ENCODE results near the gene AFG1L. TPM values are rescaled to one million over a fixed set of nuclear protein-coding genes. Genes with fewer than 3 reads are reported as not detected.
"Not testable (repeated sequence)": the region's sequence is repeated elsewhere in the genome, so short reads cannot be mapped to it uniquely, and the experiment has no call there.

AFG1L gene
- total RNA-seq, 2 experiments from 2014 or later: 5.3 to 6.3 TPM

DNA sequence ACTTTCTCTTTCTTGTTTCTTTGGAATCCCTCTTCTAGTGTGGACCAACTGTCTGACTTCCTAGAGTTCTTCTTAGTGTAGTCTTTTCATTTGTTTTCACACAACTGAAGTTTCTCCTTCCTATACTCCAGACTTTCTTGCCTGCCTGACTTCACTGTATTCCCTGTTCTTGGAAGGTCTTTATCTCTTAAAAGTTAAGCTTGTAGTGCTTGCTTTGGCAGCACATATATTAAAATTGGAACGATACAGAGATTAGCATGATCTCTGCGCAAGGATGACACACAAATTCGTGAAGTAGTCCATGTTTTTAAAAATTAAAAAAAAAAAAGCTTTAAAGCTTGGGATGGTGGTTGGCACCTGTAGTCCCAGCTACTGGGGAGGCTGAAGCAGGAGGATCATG, 2.3 kb upstream of the AFG1L start:
- H3K27ac Mint-ChIP-seq; H3K36me3 Mint-ChIP-seq; H3K27me3 Mint-ChIP-seq; POLR2A ChIA-PET; DNase-seq; intact Hi-C loops (cut with micrococcal nuclease); H3K4me3 Mint-ChIP-seq; H3K9me3 Mint-ChIP-seq: not testable (repeated sequence)
- peaks cover 10% of the 10 kb centered on the region for H3K4me1 Mint-ChIP-seq (ENCODE audit: low read depth)
- CTCF ChIA-PET: interaction anchor here (0.7 kb wide), 1 partner anchor 340 kb away, joined by 3 read pairs; no protein-coding TSS in a partner anchor

DNA sequence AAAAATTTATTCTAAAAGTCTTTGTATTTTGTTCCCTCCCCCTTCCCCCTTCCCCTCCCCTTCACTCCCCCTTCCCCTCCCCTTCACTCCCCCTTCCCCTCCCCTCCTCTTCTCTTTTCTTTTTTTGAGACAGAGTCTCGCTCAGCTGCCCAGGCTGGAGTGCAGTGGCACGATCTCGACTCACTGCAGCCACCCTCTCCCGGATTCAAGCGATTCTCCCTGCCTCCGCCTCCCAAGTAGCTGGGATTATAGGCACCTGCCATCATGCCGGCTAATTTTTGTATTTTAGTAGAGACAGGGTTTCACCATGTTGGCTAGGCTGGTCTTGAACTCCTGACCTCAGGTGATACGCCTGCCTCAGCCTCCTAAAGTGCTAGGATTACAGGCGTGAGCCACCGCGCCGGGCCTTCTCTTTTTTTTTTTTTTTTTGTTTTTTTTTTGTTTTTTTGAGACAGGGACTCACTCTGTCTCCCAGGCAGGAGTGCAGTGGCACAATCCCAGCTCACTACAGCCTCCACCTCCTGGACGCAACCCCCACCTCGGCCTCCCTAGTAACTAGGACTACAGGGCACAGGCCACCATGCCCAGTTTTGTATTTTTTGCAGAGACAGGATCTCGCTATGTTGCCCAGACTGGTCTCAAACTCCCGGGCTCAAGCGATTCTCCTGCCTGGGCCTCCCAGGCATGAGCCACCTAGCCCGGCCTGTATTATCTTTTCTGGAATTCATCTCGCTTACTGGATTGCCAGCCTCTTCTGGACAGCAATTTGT, 1.1 kb upstream of the AFG1L start:
- intact Hi-C loops (cut with micrococcal nuclease): loop anchor here (1.0 kb wide), 1 partner anchor 32 kb away; the partner anchor contains the start of gene SNX3
- Mint-ChIP-seq H3K36me3 (peaks cover 4% of the 10 kb centered on the region), H3K9me3 (no peaks in the 10 kb centered on the region), H3K4me3 (peak overlapping the region; percentile 94), H3K27me3 (no peaks in the 10 kb centered on the region), H3K27ac (peak overlapping the region; percentile 98), H3K4me1 (ENCODE audit: low read depth) (peaks cover 13% of the 10 kb centered on the region)
- POLR2A ChIA-PET: interaction anchor here (3.7 kb wide), 1 partner anchor 32 kb away, joined by 26 read pairs; the partner anchor contains the start of gene SNX3
- no peak for DNase-seq
- CTCF ChIA-PET: no interaction called here

DNA sequence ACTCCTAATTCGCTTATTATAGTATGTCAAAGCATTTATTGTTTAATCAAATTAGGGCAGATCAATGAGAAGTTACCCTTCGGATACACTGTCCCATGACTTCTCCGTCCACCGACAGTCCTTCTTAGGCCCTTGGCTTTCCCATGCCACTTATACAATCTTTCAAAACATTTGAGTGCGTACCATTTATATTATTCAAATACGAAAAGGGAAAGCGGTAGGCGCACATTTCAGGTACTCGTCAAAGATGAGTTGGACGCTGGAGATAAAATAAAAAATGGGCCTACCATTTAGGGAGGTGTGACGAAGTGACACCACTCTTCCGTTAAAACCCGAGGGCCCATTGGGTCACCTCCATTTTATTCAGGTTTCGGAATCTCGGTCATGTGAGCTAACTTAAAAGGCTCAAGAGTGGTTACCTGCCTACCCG, 542 bp upstream of the AFG1L start:
- peak overlapping the region; percentile 98 for H3K27ac Mint-ChIP-seq
- H3K4me1 Mint-ChIP-seq (ENCODE audit: low read depth): peaks cover 16% of the 10 kb centered on the region
- no peaks in the 10 kb centered on the region for H3K9me3 Mint-ChIP-seq
- H3K36me3 Mint-ChIP-seq: peaks cover 4% of the 10 kb centered on the region
- no peaks in the 10 kb centered on the region for H3K27me3 Mint-ChIP-seq
- H3K4me3 Mint-ChIP-seq: peak overlapping the region; percentile 94
- intact Hi-C loops (cut with micrococcal nuclease): loop anchor here (1.0 kb wide), 1 partner anchor 33 kb away; the partner anchor contains the start of gene SNX3
- no peak for DNase-seq
- POLR2A ChIA-PET: interaction anchor here (3.7 kb wide), 1 partner anchor 33 kb away, joined by 26 read pairs; the partner anchor contains the start of gene SNX3
- CTCF ChIA-PET: interaction anchor here (1.0 kb wide), 1 partner anchor 33 kb away, joined by 4 read pairs; the partner anchor contains the start of gene SNX3

DNA sequence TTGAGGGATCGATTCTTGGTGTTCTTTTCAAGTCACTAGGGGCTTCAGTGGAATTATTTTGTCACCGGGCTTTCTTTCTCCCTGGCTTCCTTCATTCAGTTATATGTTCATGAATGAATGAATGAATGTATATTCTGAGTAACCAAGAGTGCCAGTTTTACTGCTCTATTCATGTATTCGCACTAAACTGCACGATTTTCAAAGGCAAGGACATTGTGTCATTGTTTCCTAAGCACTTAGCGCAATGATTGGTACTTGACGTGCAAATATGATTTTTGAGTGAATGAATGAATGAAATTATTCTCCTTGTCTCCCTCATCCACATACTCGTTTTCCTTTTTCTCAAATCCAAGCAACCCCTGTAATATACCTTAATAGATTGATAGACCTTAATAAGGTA, 822 bp downstream of the AFG1L start:
- ChIA-PET CTCF (interaction anchor here (1.6 kb wide), 1 partner anchor 35 kb away, joined by 4 read pairs; the partner anchor contains the start of gene SNX3), POLR2A (interaction anchor here (3.7 kb wide), 1 partner anchor 34 kb away, joined by 26 read pairs; the partner anchor contains the start of gene SNX3)
- no peaks in the 10 kb centered on the region for H3K27me3 Mint-ChIP-seq
- peak overlapping the region; percentile 94 for H3K4me3 Mint-ChIP-seq
- H3K36me3 Mint-ChIP-seq: peaks cover 4% of the 10 kb centered on the region
- H3K9me3 Mint-ChIP-seq: no peaks in the 10 kb centered on the region
- H3K4me1 Mint-ChIP-seq (ENCODE audit: low read depth): peaks cover 18% of the 10 kb centered on the region
- no peak for DNase-seq
- intact Hi-C loops (cut with micrococcal nuclease): loop anchor here (1.0 to 5.0 kb wide), 3 partner anchors 128 to 221 kb away; partner anchors contain the start of genes NR2E1 and OSTM1
- peak overlapping the region; percentile 98 for H3K27ac Mint-ChIP-seq

DNA sequence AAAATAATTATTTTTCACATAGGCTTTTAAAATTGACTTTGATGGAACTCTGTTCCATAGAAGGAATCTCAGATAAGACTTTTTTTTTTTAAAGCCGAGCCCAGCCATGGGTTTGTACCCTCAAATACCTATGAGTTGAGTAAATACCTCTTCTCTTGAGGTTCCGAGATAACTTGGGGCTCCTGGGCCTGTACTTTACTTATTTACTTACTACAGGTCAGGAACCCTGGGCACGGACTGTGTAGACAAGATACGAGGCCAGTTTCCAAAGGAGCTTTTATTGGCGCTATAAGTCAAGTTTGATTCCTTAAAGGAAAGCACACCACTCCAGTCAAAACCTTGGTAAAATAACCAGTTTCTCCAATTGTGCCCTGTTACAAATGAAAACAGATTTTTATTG, 7.5 kb downstream of the AFG1L start:
- CTCF ChIA-PET: no interaction called here

DNA sequence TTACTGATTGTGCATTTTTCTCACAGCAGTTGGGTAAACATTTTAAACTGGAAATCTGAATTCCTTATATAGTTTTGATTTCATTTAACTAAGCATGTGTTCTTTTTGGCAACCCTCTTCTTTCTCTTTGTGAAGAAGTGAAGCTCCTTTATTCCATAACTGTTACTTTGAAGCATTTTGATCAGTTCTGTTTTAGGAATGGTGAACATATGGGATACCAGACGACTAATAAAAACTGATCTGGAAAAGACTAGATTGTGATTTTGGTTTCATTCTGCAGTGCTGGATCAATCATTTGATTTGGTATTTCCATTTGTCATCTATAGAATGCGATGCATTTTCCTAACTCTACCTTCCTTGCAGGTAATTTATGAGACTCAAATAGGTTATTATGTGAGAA, 9.8 kb downstream of the AFG1L start:
- no peak for DNase-seq
- H3K36me3 Mint-ChIP-seq: no peaks in the 10 kb centered on the region
- POLR2A ChIA-PET: no interaction called here

More for the DNA sequence above, 7.5 kb downstream of the AFG1L start:
- peaks cover 8% of the 10 kb centered on the region for H3K4me1 Mint-ChIP-seq (ENCODE audit: low read depth)
- no peaks in the 10 kb centered on the region for H3K36me3 Mint-ChIP-seq
- no peak overlapping the region for H3K4me3 Mint-ChIP-seq
- POLR2A ChIA-PET: no interaction called here
- intact Hi-C loops (cut with micrococcal nuclease): no loop called here
- H3K9me3 Mint-ChIP-seq: no peaks in the 10 kb centered on the region
- no peaks in the 10 kb centered on the region for H3K27me3 Mint-ChIP-seq
- DNase-seq: no peak
- H3K27ac Mint-ChIP-seq: no peak overlapping the region

DNA sequence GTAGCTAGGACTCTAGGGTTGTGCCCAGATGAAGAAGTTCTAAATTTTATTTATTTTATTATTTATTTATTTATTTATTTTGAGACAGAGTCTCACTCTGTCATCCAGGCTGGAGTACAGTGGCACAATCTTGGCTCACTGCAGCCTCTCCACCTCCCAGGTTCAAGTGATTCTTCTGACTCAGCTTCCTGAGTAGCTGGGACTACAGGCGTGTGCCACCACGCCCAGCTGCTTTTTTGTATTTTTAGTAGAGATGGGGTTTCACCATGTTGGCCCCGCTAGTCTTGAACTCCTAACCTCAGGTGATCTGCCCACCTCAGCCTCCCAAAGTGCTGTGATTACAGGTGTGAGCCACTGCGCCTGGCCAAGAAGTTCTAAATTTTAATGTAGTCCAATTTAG, 13.8 kb downstream of the AFG1L start:
- H3K36me3 Mint-ChIP-seq; intact Hi-C loops (cut with micrococcal nuclease); CTCF ChIA-PET; DNase-seq; POLR2A ChIA-PET; H3K27ac Mint-ChIP-seq; H3K4me3 Mint-ChIP-seq; H3K9me3 Mint-ChIP-seq; H3K27me3 Mint-ChIP-seq; H3K4me1 Mint-ChIP-seq (ENCODE audit: low read depth): not testable (repeated sequence)

More for the DNA sequence above, 9.8 kb downstream of the AFG1L start:
- Mint-ChIP-seq H3K27me3 (no peaks in the 10 kb centered on the region), H3K4me3 (no peak overlapping the region), H3K4me1 (ENCODE audit: low read depth) (no peaks in the 10 kb centered on the region), H3K27ac (no peak overlapping the region), H3K9me3 (no peaks in the 10 kb centered on the region)
- intact Hi-C loops (cut with micrococcal nuclease): no loop called here
- CTCF ChIA-PET: no interaction called here

DNA sequence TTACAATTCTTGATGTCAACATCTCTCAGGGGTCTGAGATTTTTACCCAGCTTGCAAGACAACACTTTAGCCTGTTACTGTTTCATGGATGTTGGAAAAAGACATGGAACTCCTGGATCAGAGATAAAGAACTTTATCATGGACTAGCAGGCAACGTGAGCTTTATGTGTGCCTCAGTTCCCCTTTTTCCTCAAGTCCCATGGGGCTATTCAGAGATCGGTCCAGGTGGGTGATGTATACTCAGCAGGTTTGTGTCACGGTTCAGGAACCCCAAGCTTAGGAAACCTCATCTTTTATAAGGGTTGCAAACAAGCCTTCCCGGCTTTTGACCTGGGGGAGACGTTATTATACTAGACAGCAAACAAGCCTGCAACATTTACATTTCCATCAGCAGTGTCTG, 15.0 kb downstream of the AFG1L start:
- ChIA-PET CTCF (no interaction called here), POLR2A (no interaction called here)
- no peak overlapping the region for H3K4me3 Mint-ChIP-seq
- no peaks in the 10 kb centered on the region for H3K36me3 Mint-ChIP-seq
- no peak overlapping the region for H3K27ac Mint-ChIP-seq
- H3K4me1 Mint-ChIP-seq (ENCODE audit: low read depth): no peaks in the 10 kb centered on the region
- H3K9me3 Mint-ChIP-seq: no peaks in the 10 kb centered on the region
- no peaks in the 10 kb centered on the region for H3K27me3 Mint-ChIP-seq
- intact Hi-C loops (cut with micrococcal nuclease): no loop called here
- DNase-seq: no peak

DNA sequence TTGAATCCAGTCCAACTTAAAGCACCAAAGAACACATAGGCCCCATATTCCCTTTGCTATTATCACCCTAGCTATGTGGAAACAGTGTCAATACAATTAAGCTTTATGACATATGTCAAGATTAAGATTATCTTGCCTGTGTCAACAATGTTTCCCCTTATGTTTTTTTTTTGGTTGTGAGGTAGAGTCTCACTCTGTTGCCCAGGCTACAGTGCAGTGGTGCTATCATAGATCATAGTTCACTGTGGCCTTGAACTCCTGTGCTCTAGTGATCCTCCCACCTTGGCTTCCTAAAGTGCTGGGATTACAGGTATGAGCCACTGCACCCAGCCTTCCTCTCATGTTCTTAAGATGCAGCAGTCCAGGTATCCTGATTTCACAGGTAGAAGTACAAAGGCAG, 17.8 kb downstream of the AFG1L start:
- Mint-ChIP-seq H3K9me3 (no peaks in the 10 kb centered on the region), H3K27ac (no peak overlapping the region), H3K4me1 (ENCODE audit: low read depth) (no peaks in the 10 kb centered on the region), H3K36me3 (no peaks in the 10 kb centered on the region), H3K27me3 (no peaks in the 10 kb centered on the region), H3K4me3 (no peak overlapping the region)
- POLR2A ChIA-PET: no interaction called here
- DNase-seq: no peak
- CTCF ChIA-PET: no interaction called here
- intact Hi-C loops (cut with micrococcal nuclease): no loop called here

DNA sequence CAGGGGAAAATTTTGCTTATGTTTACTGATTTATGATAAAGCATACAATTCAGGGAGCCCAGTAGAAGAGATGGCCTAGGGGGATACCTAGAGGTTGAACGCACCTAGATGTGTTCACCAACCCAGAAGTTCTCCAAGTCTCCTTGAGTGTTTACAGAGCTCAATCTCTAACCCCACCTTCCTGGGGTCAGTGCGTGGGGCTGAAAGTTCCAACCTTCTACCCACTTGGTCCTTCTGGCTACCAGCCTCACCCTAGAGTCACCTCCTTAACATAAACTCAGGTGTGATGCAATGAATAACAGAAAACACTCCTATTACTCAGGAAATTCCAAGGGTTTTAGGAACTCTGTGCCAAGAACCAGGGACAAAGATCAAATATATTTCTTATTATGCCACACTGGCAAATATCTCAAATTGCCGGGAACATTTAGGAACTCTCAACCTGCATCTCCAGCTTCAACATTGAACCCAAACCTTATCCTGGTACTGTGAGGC, 26.4 kb downstream of the AFG1L start:
- Mint-ChIP-seq H3K27ac (no peak overlapping the region), H3K4me1 (ENCODE audit: low read depth) (no peaks in the 10 kb centered on the region), H3K9me3 (no peaks in the 10 kb centered on the region), H3K4me3 (no peak overlapping the region), H3K27me3 (no peaks in the 10 kb centered on the region), H3K36me3 (peaks cover 3% of the 10 kb centered on the region)
- intact Hi-C loops (cut with micrococcal nuclease): no loop called here
- POLR2A ChIA-PET: no interaction called here
- no peak for DNase-seq
- CTCF ChIA-PET: interaction anchor here (1.6 kb wide), 1 partner anchor 208 kb away, joined by 4 read pairs; no protein-coding TSS in a partner anchor

DNA sequence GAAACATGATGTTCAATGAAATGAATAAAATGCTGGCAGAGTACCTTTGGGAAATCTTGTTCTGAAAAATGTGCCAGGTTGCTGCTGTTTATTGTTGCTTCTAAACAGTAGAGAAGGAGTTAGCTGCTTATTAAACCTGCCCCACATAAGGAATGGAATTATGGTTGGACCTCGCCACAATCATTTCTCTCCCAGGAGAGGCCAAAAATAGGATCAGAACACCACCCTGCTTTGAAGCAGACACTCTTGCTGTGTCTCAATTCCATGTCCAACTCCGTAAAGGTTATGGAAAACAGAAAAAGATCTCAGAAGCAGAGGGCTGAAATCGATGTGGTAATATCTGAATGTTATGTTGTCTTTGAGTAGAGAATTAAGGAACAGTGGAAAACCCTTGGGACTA, 27.9 kb downstream of the AFG1L start:
- no peak for DNase-seq

DNA sequence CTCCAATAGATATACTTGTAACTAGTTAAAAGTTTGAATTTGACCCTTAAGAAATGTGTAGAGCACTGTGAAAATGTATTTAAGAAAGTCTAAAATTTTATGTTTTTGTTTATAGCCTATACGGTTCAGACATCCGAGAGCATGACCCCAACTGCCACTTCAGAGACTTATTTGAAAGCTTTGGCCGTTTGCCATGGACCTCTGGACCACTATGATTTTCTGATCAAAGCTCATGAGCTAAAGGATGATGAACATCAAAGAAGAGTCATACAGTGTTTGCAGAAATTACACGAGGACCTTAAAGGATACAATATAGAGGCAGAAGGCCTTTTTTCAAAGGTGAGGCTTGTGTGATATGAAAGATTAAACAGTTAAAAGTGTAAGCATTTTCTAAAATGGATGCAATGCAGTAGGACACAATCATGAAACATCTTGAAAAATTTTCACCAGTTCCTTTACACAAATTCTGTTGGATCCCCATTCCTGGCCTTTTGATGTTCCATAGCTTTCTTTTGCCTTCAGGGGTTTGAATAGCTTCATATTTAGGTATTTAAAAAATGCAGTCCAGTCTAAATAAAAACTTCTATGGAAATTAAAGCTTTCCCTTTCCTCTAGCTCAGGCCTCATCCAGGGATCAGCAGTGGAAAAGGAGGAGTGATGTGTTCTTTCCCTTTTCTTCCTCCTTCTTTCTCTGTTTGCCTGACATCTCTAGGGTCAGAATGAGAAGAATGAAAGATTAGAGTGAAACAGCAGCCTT, 29.0 kb downstream of the AFG1L start:
- POLR2A ChIA-PET: no interaction called here
- CTCF ChIA-PET: interaction anchor here (0.6 kb wide), 1 partner anchor 10 kb away, joined by 3 read pairs; no protein-coding TSS in a partner anchor
- no peaks in the 10 kb centered on the region for H3K4me1 Mint-ChIP-seq (ENCODE audit: low read depth)
- H3K27me3 Mint-ChIP-seq: no peaks in the 10 kb centered on the region
- no peak overlapping the region for H3K4me3 Mint-ChIP-seq
- no peak for DNase-seq
- no peak overlapping the region for H3K27ac Mint-ChIP-seq
- H3K9me3 Mint-ChIP-seq: no peaks in the 10 kb centered on the region
- intact Hi-C loops (cut with micrococcal nuclease): no loop called here
- H3K36me3 Mint-ChIP-seq: peaks cover 17% of the 10 kb centered on the region

More for the DNA sequence above, 27.9 kb downstream of the AFG1L start:
- Mint-ChIP-seq H3K9me3 (no peaks in the 10 kb centered on the region), H3K27ac (no peak overlapping the region), H3K27me3 (no peaks in the 10 kb centered on the region), H3K4me1 (ENCODE audit: low read depth) (no peaks in the 10 kb centered on the region), H3K4me3 (no peak overlapping the region), H3K36me3 (peaks cover 11% of the 10 kb centered on the region)
- POLR2A ChIA-PET: no interaction called here
- intact Hi-C loops (cut with micrococcal nuclease): no loop called here
- CTCF ChIA-PET: no interaction called here
